GM20000 (cell line): ENCODE data around the gene SYT8.

Source experiments
- DNase-seq: peaks from one replicate; pipeline ENCODE4 v3.0.0; 2012; ENCODE audit warnings: low spot score
- TF ChIP-seq, protein P1 (sequence below): IDR thresholded peaks from 2 replicates; pipeline ENCODE4 v1.5.1; 2012; ENCODE audit warnings: mild to moderate bottlenecking, control low read depth; ENCODE audit errors: extremely low read depth, missing control alignments

Gene SYT8

DNA sequence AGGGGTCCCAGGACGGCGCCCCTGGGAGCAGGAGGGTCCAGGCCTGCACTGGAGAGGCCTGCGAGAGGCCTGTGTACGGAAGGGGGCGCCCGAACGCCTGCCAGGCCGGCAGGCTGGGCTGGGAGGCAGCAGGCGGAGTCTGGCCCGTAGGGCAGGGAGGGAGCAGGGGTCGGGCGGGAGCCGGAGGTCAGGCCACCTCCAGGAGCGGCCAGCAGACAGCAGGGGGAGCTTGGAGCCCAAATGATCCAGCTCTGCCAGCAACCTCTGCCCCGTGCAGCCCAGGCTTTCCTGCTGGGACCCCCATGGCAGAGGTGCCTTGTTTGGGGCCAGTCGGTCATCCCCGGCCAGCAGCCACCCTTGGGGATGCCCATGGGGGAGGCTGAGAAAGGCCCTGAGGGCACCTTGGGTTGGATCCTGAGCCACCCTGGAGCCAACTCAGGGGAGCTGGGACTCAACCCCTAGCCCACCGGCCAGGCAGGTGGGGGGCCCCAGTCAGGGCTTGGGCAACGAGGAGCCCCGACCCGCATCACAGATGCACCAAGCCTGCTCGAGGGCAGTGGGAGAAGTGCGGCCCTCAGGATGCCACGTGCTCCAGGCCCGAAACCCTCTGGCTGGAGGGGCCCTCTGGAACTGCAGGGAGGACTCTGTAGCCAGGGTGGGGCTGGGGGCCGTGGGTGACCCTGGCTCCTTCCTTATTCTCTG is 9.6 kb upstream of the SYT8 start:
- DNase-seq: peak; percentile 77
- TF ChIP-seq, protein P1, sequence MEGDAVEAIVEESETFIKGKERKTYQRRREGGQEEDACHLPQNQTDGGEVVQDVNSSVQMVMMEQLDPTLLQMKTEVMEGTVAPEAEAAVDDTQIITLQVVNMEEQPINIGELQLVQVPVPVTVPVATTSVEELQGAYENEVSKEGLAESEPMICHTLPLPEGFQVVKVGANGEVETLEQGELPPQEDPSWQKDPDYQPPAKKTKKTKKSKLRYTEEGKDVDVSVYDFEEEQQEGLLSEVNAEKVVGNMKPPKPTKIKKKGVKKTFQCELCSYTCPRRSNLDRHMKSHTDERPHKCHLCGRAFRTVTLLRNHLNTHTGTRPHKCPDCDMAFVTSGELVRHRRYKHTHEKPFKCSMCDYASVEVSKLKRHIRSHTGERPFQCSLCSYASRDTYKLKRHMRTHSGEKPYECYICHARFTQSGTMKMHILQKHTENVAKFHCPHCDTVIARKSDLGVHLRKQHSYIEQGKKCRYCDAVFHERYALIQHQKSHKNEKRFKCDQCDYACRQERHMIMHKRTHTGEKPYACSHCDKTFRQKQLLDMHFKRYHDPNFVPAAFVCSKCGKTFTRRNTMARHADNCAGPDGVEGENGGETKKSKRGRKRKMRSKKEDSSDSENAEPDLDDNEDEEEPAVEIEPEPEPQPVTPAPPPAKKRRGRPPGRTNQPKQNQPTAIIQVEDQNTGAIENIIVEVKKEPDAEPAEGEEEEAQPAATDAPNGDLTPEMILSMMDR: peak; percentile 49

DNA sequence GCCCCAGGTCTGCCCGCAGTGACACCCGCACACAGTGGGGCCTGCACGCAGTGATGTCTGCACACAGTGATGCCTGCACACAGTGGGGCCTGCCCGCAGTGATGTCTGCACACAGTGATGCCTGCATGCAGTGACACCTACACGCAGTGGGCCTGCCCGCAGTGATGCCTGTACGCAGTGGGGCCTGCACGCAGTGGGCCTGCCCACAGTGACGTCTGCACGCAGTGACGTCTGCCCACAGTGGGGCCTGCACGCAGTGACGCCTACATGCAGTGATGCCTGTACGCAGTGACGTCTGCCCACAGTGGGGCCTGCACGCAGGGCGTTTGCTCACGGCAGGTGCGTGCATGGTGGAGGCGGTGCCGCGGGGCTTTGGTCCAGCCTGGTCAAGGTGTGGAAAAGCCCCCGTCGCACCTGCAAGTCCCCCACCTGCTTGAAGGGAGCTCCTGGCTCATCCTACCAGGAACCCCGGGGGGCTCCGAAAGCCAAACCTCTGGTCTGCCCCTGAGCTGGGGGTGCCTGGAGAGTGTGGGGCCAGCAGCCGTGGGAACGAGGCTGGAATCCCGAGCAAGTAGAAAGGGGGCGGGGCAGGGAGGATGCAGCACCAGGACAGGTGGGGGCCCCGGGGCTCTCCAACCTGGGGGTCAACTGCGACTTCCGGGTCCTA is 8.9 kb upstream of the SYT8 start:
- no peak for DNase-seq
- TF ChIP-seq, protein P1: no peak

GRCh38 chr11:1826552-1827094 is 8.2 kb upstream of the SYT8 start:
- TF ChIP-seq, protein P1: no peak
- DNase-seq: no peak

DNA sequence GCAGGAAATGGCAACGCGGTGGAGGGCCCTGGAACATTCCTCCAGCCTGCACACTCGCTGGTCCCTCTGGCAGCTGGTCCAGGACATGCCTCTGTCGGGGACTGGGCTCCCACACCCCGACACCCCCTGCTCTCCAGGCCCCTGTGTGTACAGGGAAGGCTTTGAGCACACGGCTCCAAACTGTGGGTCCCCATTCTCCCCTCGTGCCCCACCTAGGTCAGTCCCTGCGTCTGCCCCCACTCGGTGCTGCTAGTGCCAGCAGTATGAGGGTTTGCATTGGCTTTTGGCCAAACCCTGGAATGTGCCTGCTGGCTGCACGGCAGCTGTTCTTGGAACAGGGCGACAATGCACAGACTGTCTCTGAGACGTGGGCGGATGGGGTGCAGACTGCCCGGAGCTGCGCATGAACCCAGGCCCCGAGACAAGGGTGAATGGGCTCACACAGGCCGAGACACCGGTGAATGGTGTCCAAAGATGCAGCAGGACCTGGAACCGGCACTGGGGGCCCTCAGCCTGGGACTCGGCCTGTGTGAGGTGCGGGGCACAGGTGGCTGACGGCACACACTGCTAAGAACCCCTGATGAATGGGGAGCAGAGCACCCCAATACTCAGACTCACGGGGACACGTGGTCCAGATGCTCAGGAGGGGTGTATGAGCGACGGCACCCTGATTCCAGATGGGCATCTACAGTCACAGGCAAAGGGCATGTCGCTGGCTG is 7.5 kb upstream of the SYT8 start:
- no peak for DNase-seq
- TF ChIP-seq, protein P1: no peak

GRCh38 chr11:1827931-1828330 is 6.9 kb upstream of the SYT8 start:
- TF ChIP-seq, protein P1: no peak
- DNase-seq: no peak

DNA sequence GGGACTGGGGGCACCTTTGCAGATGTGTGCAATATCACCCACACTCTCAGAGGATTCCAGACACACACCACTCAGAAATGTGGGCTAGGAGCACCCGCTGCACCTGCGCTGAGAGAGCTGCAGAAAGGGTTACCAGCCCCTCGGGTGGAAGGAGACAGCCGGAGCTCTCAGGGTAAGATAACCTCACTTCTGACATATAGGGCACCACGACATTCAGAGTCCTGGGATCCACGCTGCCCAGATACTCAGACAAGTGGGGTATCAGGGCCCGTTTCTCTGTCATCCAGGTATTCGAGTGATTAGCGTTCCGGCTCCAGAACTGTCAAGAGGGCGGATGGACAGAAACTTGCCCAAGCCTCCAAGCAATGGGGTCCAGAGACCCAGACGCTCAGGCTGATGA is 6.2 kb upstream of the SYT8 start:
- no peak for DNase-seq
- TF ChIP-seq, protein P1: no peak
